A549 treated with Hydrocortisone at 1 μM for 4 hours (cell line): ENCODE measurements around the gene TACSTD2. TPM values are rescaled to one million over a fixed set of nuclear protein-coding genes. Genes with fewer than 3 reads are reported as not detected.

ENCODE experiments used
- total RNA-seq: library from RNA; stranded (reverse); fragments of 200-300 nt; extraction: Qiagen RNA extraction; gene quantifications from 5 replicates; pipeline ENCODE4 v1.2.3, GENCODE V29; 2022

TACSTD2 gene, protein sequence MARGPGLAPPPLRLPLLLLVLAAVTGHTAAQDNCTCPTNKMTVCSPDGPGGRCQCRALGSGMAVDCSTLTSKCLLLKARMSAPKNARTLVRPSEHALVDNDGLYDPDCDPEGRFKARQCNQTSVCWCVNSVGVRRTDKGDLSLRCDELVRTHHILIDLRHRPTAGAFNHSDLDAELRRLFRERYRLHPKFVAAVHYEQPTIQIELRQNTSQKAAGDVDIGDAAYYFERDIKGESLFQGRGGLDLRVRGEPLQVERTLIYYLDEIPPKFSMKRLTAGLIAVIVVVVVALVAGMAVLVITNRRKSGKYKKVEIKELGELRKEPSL
- not detected in 5 replicates for total RNA-seq

DNA sequence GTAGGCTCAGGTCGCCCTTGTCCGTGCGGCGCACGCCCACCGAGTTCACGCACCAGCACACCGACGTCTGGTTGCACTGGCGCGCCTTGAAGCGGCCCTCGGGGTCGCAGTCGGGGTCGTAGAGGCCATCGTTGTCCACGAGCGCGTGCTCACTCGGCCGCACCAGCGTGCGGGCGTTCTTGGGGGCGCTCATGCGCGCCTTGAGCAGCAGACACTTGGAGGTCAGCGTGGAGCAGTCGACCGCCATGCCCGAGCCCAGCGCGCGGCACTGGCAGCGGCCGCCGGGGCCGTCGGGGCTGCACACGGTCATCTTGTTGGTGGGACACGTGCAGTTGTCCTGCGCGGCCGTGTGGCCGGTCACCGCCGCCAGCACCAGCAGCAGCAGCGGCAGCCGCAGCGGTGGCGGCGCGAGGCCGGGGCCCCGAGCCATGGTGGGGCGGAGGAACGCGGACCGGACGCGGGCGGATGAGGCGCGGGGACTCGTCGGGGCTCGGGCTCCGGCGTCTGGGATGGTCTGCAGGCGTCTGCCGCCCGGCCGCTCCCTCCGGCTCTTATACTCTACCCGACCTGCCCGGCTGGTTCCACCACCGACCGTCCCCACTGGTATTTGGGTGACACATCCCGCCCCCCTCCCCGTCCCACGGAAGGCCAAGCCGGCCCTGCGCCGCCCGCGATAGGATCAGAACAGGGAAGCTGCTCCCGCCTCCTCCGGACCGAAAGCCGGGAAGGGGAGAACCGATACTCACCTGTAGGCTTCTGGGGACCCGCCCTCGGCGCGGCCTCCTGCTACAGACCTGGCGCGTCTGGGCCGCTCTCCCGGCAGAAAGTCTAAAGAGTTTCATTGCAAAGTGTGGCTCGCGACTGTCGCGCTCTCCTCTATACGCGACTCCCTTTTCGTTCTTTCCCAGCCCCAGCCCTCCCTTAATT, at the start of gene TACSTD2:
Gene TACSTD2, minus strand, starts transcription at position 526 of the 927 bp plus-strand sequence. Its CDS starts 96 bp downstream, at position 430.

DNA sequence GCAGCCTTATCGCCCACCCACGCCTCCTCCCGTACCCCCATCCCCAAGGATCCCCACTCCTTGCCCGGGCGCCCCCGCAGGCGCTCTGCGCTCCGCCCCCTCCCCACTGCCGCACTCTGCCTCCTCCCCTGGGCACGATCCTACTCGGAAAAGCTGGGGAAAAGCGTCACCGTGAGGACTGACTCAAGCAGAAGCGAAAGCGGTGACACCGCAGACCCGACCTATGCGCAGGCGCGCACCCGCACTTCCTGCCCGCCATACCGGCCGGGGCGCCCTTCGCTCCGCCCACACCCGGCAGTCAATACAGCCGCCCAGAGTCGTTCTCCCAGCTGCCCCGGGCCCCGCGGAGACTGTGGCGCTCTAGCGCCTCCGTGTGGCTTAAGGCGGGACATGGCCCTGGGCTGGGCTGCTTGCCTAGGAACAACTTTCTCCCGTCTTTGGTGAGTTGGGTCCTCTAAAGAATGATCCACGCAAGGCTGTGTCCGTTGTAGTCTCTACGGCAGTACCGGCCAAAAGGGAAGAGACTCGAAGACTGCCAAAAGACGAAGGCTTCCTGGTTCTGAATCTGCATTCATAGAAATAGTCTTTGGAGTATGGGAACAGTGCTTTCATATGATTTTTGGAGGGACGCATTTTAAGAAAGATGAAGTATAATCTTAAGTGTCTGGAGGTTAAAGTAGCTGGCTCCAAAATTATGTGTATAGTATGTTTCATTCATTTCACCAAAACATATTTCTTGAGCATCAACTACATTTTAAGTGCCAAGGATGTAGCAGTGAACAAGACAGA, 30.3 kb downstream of the TACSTD2 start, which contains the start of gene OMA1:
Gene OMA1, minus strand, starts transcription at position 207 of the 789 bp plus-strand sequence. CDS start 7,432 bp downstream, outside the sequence.

Other genes starting within 250 kb of the TACSTD2 start
- 5.2 to 6.0 TPM (median 5.9 TPM) in 5 replicates for gene OMA1, start 30.5 kb downstream of the TACSTD2 start, total RNA-seq
- gene MYSM1, start 122.8 kb upstream of the TACSTD2 start, total RNA-seq = 3.7 to 7.3 TPM (median 5.7 TPM) in 5 replicates
- 20.6 to 29.5 TPM (median 25.5 TPM) in 5 replicates for gene JUN, start 206.8 kb upstream of the TACSTD2 start, total RNA-seq